ENCODE results near the gene BBC3.

DNA sequence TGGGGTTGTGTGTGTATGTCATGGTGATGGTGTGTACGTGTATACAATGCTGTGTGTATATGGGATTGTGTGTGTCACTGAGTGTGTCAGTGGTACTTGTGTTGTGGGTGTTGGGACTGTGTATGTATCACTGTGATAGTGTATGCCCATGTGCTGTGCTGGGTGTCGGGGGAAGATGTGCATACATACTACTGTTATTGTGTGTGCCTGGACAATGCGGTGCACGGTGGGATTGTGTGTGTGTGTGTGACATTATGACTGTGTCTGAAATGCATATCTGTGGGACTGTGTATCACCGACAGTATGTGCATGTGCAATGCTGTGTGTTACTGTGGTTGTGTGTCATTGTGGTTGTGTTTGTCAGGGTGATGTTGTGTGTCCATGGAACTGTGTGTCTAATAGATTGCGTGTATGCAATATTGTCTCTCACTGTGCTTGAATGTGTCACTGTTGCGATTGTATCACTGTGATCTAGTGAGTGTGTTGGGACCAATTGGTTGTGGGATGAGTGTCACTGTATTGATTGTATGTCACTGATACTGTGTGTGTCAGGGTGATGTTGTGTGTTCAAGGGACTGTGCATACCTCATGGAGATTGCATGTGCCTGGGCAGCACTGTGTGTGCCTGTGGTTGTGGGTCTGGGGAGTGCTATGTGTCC is 11.0 kb upstream of the BBC3 start:
- TF ChIP-seq, protein P1, sequence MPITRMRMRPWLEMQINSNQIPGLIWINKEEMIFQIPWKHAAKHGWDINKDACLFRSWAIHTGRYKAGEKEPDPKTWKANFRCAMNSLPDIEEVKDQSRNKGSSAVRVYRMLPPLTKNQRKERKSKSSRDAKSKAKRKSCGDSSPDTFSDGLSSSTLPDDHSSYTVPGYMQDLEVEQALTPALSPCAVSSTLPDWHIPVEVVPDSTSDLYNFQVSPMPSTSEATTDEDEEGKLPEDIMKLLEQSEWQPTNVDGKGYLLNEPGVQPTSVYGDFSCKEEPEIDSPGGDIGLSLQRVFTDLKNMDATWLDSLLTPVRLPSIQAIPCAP (CRISPR knock-in tag; IDR thresholded peaks at IDR 0.05): no peak
- TF ChIP-seq, protein P2, sequence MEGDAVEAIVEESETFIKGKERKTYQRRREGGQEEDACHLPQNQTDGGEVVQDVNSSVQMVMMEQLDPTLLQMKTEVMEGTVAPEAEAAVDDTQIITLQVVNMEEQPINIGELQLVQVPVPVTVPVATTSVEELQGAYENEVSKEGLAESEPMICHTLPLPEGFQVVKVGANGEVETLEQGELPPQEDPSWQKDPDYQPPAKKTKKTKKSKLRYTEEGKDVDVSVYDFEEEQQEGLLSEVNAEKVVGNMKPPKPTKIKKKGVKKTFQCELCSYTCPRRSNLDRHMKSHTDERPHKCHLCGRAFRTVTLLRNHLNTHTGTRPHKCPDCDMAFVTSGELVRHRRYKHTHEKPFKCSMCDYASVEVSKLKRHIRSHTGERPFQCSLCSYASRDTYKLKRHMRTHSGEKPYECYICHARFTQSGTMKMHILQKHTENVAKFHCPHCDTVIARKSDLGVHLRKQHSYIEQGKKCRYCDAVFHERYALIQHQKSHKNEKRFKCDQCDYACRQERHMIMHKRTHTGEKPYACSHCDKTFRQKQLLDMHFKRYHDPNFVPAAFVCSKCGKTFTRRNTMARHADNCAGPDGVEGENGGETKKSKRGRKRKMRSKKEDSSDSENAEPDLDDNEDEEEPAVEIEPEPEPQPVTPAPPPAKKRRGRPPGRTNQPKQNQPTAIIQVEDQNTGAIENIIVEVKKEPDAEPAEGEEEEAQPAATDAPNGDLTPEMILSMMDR (IDR thresholded peaks at IDR 0.05): no peak
- TF ChIP-seq RELA (CRISPR knock-in tag; IDR thresholded peaks at IDR 0.05; ENCODE audit: borderline replicate concordance): no peak

Measured in WTC11 (cell line).